ENCODE results near the gene DGKG. TPM values are rescaled to one million over a fixed set of nuclear protein-coding genes. Genes with fewer than 3 reads are reported as not detected.

DGKG gene
- total and polyA plus RNA-seq, 9 of the 15 experiments (the other 6 are each of a cell fraction or from before 2014, with no cell fraction given) = 0.01 to 0.36 (median 0.15) TPM

DNA sequence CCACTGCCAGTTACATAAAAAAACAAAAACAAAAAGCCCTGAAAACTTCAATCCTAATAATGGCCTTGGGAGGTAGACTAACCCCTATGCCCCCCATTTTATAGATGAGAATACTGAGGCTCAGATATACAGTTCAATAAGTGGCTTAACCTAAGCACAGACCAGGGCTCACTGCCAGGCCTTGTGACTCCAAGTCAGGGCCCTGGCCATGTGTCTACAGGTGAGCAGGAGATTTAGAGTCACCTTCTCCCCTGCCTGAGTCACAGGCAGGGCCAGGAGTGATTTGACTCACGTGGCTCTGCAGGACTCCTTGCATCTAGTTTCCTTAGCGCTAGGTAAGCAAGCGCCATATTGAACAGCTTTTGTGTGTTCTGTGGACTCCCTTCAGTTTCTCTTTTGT lies 154.5 kb downstream of the DGKG start:
- DNase-seq (ENCODE audit: extremely low read depth in 1 of 4, low spot score in 3 of 4) = no peak
- no TSS peak for BruUV-seq (replicated peaks)
- Histone ChIP-seq H3K4me3 (no peak overlapping the region), H3K9me3 (replicated peaks; ENCODE audit: control insufficient read depth, insufficient read depth, low read depth, low read length) (no peaks in the 10 kb centered on the region), H3K27ac (ENCODE audit: extremely low read depth, low read depth, low read length) (no peak overlapping the region), H3K9me1 (ENCODE audit: control insufficient read depth, insufficient read depth, low read length) (no peaks in the 10 kb centered on the region), H3K27me3 (ENCODE audit: control insufficient read depth in 2 of 2, insufficient read depth in 2 of 2, low read length in 2 of 2) (peaks cover 7 to 10% of the 10 kb centered on the region in 2 experiments; a peak in 2 of 5 replicates), H3K79me2 (ENCODE audit: control insufficient read depth, insufficient read depth, low read length) (no peaks in the 10 kb centered on the region), H3K4me2 (ENCODE audit: insufficient read depth, low read length) (no peak overlapping the region), H3K9ac (ENCODE audit: insufficient read depth in 1 of 2, low read depth in 2 of 2, low read length in 2 of 2) (no peak overlapping the region), H2AFZ (ENCODE audit: low read depth, low read length) (no peak overlapping the region), H3K36me3 (ENCODE audit: control insufficient read depth, insufficient read depth, low read length) (no peaks in the 10 kb centered on the region), H3K4me1 (replicated peaks in 1 of 2; ENCODE audit: control insufficient read depth in 2 of 2, insufficient read depth in 2 of 2, low read length in 2 of 2) (peaks cover 14 to 17% of the 10 kb centered on the region in 2 experiments), H4K20me1 (replicated peaks; ENCODE audit: control insufficient read depth, insufficient read depth, low read length) (no peaks in the 10 kb centered on the region)
- no peak for FAIRE-seq
- ChIA-PET POLR2A (interaction anchor here (0.7 to 1.5 kb wide), 3 partner anchors 14 to 275 kb away, joined by 3 to 5 read pairs (median 3); no protein-coding TSS in a partner anchor), CTCF (ENCODE audit: low intra/inter-chr PET ratio) (no interaction called here)
- intact Hi-C loops (cut with micrococcal nuclease) (no loop called here), in situ Hi-C loops (cut with MboI) (no loop called here)
- WGBS (ENCODE audit: insufficient coverage, low coverage, missing lambda C conversion rate) = 35% methylated on average over 3 of the region's 3 CpGs
- no peak for ATAC-seq
- TF ChIP-seq ZNF174 (CRISPR knock-in tag; IDR thresholded peaks at IDR 0.05) (no peak), ZC3H4 (CRISPR knock-in tag; IDR thresholded peaks at IDR 0.05; ENCODE audit: borderline replicate concordance) (no peak), ILK (tag; IDR thresholded peaks at IDR 0.05; ENCODE audit: borderline replicate concordance, low read depth) (no peak), NFIC (IDR thresholded peaks at IDR 0.05) (no peak), LCOR (CRISPR knock-in tag; IDR thresholded peaks at IDR 0.05) (no peak), BCOR (IDR thresholded peaks at IDR 0.05) (0 out of 2 replicates have a peak, but pooled peaks have one; percentile 20)

DNA sequence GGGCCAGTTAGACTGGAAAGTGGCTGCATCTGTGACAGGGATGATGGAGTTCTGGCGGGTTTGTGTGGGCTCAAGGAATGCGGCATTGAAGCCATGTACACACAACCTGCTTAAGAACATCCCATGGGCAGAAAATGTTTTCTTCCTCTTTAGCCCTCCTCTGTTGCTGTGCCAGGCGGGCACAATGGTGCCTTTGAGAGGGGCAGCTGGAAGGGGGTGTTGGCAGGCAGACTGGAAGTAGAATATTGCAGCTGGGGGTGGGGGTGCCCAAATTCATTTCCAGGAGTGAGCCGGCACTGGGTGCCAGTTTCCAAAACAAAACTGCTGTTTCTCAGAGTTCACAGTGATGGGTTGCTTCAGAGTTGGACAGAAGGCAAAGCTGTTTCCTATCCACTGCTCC lies 161.3 kb downstream of the DGKG start:
- no peaks in the 10 kb centered on the region for H3K9me1 ChIP-seq (ENCODE audit: control insufficient read depth, insufficient read depth, low read length)
- intact Hi-C loops (cut with micrococcal nuclease) (no loop called here), in situ Hi-C loops (cut with MboI) (no loop called here)
- no peak overlapping the region for H3K27ac ChIP-seq (ENCODE audit: extremely low read depth, low read depth, low read length)
- no peaks in the 10 kb centered on the region for H3K79me2 ChIP-seq (ENCODE audit: control insufficient read depth, insufficient read depth, low read length)
- no TSS peak for BruUV-seq (replicated peaks)
- H3K9ac ChIP-seq (ENCODE audit: insufficient read depth in 1 of 2, low read depth in 2 of 2, low read length in 2 of 2) = no peak overlapping the region
- no peak overlapping the region for H3K4me3 ChIP-seq
- H3K4me1 ChIP-seq (replicated peaks in 1 of 2; ENCODE audit: control insufficient read depth in 2 of 2, insufficient read depth in 2 of 2, low read length in 2 of 2) = no peaks in the 10 kb centered on the region
- no peaks in the 10 kb centered on the region for H3K9me3 ChIP-seq (replicated peaks; ENCODE audit: control insufficient read depth, insufficient read depth, low read depth, low read length)
- H3K36me3 ChIP-seq (ENCODE audit: control insufficient read depth, insufficient read depth, low read length) = no peaks in the 10 kb centered on the region
- DNase-seq (ENCODE audit: extremely low read depth in 1 of 4, low spot score in 3 of 4) = no peak
- H3K4me2 ChIP-seq (ENCODE audit: insufficient read depth, low read length) = no peak overlapping the region
- ChIA-PET POLR2A (no interaction called here), CTCF (ENCODE audit: low intra/inter-chr PET ratio) (no interaction called here)
- H4K20me1 ChIP-seq (replicated peaks; ENCODE audit: control insufficient read depth, insufficient read depth, low read length) = no peaks in the 10 kb centered on the region; the same call in 1 of the 2 replicates
- WGBS (ENCODE audit: insufficient coverage, low coverage, missing lambda C conversion rate) = 2% methylated on average over 4 of the region's 4 CpGs
- ATAC-seq = no peak
- FAIRE-seq = no peak
- no peak overlapping the region for H2AFZ ChIP-seq (ENCODE audit: low read depth, low read length)
- H3K27me3 ChIP-seq (ENCODE audit: control insufficient read depth in 2 of 2, insufficient read depth in 2 of 2, low read length in 2 of 2) = peaks cover 32 to 49% of the 10 kb centered on the region in 2 experiments
- TF ChIP-seq, protein P1, sequence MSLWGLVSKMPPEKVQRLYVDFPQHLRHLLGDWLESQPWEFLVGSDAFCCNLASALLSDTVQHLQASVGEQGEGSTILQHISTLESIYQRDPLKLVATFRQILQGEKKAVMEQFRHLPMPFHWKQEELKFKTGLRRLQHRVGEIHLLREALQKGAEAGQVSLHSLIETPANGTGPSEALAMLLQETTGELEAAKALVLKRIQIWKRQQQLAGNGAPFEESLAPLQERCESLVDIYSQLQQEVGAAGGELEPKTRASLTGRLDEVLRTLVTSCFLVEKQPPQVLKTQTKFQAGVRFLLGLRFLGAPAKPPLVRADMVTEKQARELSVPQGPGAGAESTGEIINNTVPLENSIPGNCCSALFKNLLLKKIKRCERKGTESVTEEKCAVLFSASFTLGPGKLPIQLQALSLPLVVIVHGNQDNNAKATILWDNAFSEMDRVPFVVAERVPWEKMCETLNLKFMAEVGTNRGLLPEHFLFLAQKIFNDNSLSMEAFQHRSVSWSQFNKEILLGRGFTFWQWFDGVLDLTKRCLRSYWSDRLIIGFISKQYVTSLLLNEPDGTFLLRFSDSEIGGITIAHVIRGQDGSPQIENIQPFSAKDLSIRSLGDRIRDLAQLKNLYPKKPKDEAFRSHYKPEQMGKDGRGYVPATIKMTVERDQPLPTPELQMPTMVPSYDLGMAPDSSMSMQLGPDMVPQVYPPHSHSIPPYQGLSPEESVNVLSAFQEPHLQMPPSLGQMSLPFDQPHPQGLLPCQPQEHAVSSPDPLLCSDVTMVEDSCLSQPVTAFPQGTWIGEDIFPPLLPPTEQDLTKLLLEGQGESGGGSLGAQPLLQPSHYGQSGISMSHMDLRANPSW (CRISPR knock-in tag; IDR thresholded peaks at IDR 0.05) = no peak
- TF ChIP-seq SIX5 (IDR thresholded peaks at IDR 0.05; ENCODE audit: borderline replicate concordance in 1 of 2, insufficient read depth in 1 of 2, low read depth in 1 of 2, low read length in 2 of 2) = no peak
- no peak for TF ChIP-seq KLF6 (CRISPR knock-in tag; IDR thresholded peaks at IDR 0.05; ENCODE audit: borderline replicate concordance)
- no peak for TF ChIP-seq GABPB1 (CRISPR knock-in tag; IDR thresholded peaks at IDR 0.05)
- TF ChIP-seq ZNF589 (CRISPR knock-in tag; IDR thresholded peaks at IDR 0.05; ENCODE audit: low read depth) = no peak
- TF ChIP-seq SRSF3 (IDR thresholded peaks at IDR 0.05; ENCODE audit: insufficient read depth, low read length) = no peak
- no peak for TF ChIP-seq ARHGAP35 (IDR thresholded peaks at IDR 0.05; ENCODE audit: partially characterized antibody)
- TF ChIP-seq COPS2 (conservative IDR thresholded peaks at IDR 0.05) = no peak
- no peak for TF ChIP-seq ZBTB1 (CRISPR knock-in tag; IDR thresholded peaks at IDR 0.05; ENCODE audit: borderline replicate concordance, low read depth)
- TF ChIP-seq CBX2 (IDR thresholded peaks at IDR 0.05; ENCODE audit: insufficient read depth, low read length, poor library complexity, severe bottlenecking) = no peak
